Measurements from ENCODE around the gene CEP95. TPM values are rescaled to one million over a fixed set of nuclear protein-coding genes. Genes with fewer than 3 reads are reported as not detected.

Gene CEP95
- polyA plus RNA-seq, 2 of the 4 experiments (the other 2 are of a cell fraction), result 30.0 to 73.0 TPM

- TF ChIP-seq TP53 (CRISPR knock-in tag; IDR thresholded peaks at IDR 0.05), result no peak
- TF ChIP-seq, protein P1, sequence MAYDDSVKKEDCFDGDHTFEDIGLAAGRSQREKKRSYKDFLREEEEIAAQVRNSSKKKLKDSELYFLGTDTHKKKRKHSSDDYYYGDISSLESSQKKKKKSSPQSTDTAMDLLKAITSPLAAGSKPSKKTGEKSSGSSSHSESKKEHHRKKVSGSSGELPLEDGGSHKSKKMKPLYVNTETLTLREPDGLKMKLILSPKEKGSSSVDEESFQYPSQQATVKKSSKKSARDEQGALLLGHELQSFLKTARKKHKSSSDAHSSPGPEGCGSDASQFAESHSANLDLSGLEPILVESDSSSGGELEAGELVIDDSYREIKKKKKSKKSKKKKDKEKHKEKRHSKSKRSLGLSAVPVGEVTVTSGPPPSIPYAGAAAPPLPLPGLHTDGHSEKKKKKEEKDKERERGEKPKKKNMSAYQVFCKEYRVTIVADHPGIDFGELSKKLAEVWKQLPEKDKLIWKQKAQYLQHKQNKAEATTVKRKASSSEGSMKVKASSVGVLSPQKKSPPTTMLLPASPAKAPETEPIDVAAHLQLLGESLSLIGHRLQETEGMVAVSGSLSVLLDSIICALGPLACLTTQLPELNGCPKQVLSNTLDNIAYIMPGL (CRISPR knock-in tag; IDR thresholded peaks at IDR 0.05; ENCODE audit: borderline replicate concordance), result 0 out of 2 replicates have a peak, but pooled peaks have one; percentile 15
These were observed 4.0 kb upstream of the CEP95 start (continued) for GRCh38 chr17:64502809-64503208.

GRCh38 chr17:64503341-64503740, 3.4 kb upstream of the CEP95 start:
- DNase-seq (ENCODE audit: low read depth in 1 of 2, low spot score in 1 of 2) (no peak), ATAC-seq (no peak), FAIRE-seq (no peak)
- Histone ChIP-seq H3K4me2 (peak overlapping the region; percentile 93), H3K4me1 (peaks cover 53% of the 10 kb centered on the region), H3K27ac (no peak overlapping the region), H3K4me3 (peak overlapping the region; percentile 91; the same call in 2 of the 3 replicates), H3K9me3 (no peaks in the 10 kb centered on the region)
- 91% methylated on average over 5 of the region's 5 CpGs for WGBS (ENCODE audit: missing lambda C conversion rate)
- CTCF ChIA-PET, result interaction anchor here (0.7 to 4.9 kb wide), 5 partner anchors 12 to 83 kb away, joined by 3 to 42 read pairs (median 10); no protein-coding TSS in a partner anchor
- TF ChIP-seq CEBPB (IDR thresholded peaks at IDR 0.05) (no peak), CHD2 (IDR thresholded peaks at IDR 0.05; ENCODE audit: low read length, partially characterized antibody) (no peak), NFE2L2 (conservative IDR thresholded peaks at IDR 0.05; ENCODE audit: low read length) (no peak), RNF2 (IDR thresholded peaks at IDR 0.05; ENCODE audit: borderline replicate concordance, low read depth) (no peak), TP53 (CRISPR knock-in tag; IDR thresholded peaks at IDR 0.05) (0 out of 2 replicates have a peak, but pooled peaks have one; percentile 38), CHD4 (IDR thresholded peaks at IDR 0.05; ENCODE audit: borderline replicate concordance) (no peak), MAZ (IDR thresholded peaks at IDR 0.05; ENCODE audit: borderline replicate concordance, low read depth, low read length) (no peak)
- TF ChIP-seq, protein P2, sequence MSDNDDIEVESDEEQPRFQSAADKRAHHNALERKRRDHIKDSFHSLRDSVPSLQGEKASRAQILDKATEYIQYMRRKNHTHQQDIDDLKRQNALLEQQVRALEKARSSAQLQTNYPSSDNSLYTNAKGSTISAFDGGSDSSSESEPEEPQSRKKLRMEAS (IDR thresholded peaks at IDR 0.05), result no peak
- POLR2A ChIA-PET, result no interaction called here

GRCh38 chr17:64503821-64504768, 2.7 kb upstream of the CEP95 start:
- peak overlapping the region; percentile 96 to 97; a peak in 4 of 6 replicates for H3K27ac ChIP-seq
- POLR2A ChIA-PET, result interaction anchor here (4.2 kb wide), 1 partner anchor 7 kb away, joined by 132 read pairs; the partner anchor contains the start of gene POLG2
- TF ChIP-seq HOXA7 (CRISPR knock-in tag; IDR thresholded peaks at IDR 0.05) (0 out of 2 replicates have a peak, but pooled peaks have one; percentile 71), KDM1A (IDR thresholded peaks at IDR 0.05; ENCODE audit: low read depth) (no peak), RARB (CRISPR knock-in tag; IDR thresholded peaks at IDR 0.05) (peak; percentile 60; the same call in 1 of the 2 replicates), JUN (IDR thresholded peaks at IDR 0.05) (0 out of 5 replicates have a peak, but pooled peaks of 1 of the 2 experiments have one; percentile 4), POLR2A (IDR thresholded peaks at IDR 0.05; ENCODE audit: low read length) (no peak), RNF2 (IDR thresholded peaks at IDR 0.05; ENCODE audit: borderline replicate concordance, low read depth) (no peak), GATA3 (IDR thresholded peaks at IDR 0.05; ENCODE audit: borderline replicate concordance) (no peak), FOSL2 (IDR thresholded peaks at IDR 0.05) (no peak), FOSL2 (CRISPR knock-in tag; IDR thresholded peaks at IDR 0.05) (0 out of 2 replicates have a peak, but pooled peaks have one; percentile 9), CBX8 (IDR thresholded peaks at IDR 0.05) (no peak), EHMT2 (IDR thresholded peaks at IDR 0.05; ENCODE audit: low read depth) (no peak), CHD4 (IDR thresholded peaks at IDR 0.05; ENCODE audit: borderline replicate concordance) (no peak), POLR2AphosphoS2 (conservative IDR thresholded peaks at IDR 0.05; ENCODE audit: low read length) (0 out of 2 replicates have a peak, but pooled peaks have one; percentile 21), FOSB (CRISPR knock-in tag; IDR thresholded peaks at IDR 0.05) (no peak; the same call in 1 of the 2 replicates), USF2 (IDR thresholded peaks at IDR 0.05) (no peak), CTCF (IDR thresholded peaks at IDR 0.05) (no peak), HES2 (IDR thresholded peaks at IDR 0.05) (no peak), HEYL (CRISPR knock-in tag; IDR thresholded peaks at IDR 0.05) (no peak), EHF (CRISPR knock-in tag; IDR thresholded peaks at IDR 0.05) (no peak), MAFK (IDR thresholded peaks at IDR 0.05; ENCODE audit: partially characterized antibody) (no peak)
- TF ChIP-seq, protein P1 (CRISPR knock-in tag; IDR thresholded peaks at IDR 0.05; ENCODE audit: borderline replicate concordance), result no peak

More at GRCh38 chr17:64503821-64504768, 2.7 kb upstream of the CEP95 start:
- CTCF ChIA-PET, result interaction anchor here (0.7 to 4.9 kb wide), 6 partner anchors 8 to 145 kb away, joined by 3 to 42 read pairs (median 15); partner anchors contain the start of gene POLG2
- ATAC-seq (no peak), FAIRE-seq (no peak), DNase-seq (ENCODE audit: low read depth in 1 of 2, low spot score in 1 of 2) (no peak)
- WGBS (ENCODE audit: missing lambda C conversion rate), result 42% methylated on average over 7 of the region's 7 CpGs
- no peaks in the 10 kb centered on the region for H3K9me3 ChIP-seq
- peaks cover 53% of the 10 kb centered on the region for H3K4me1 ChIP-seq
- peak overlapping the region; percentile 91 for H3K4me3 ChIP-seq
- peak overlapping the region; percentile 93 for H3K4me2 ChIP-seq

Measured in A549 (cell line).